Stomach (tissue), 9 donors: ENCODE measurements around the gene CLCA2. TPM values are rescaled to one million over a fixed set of nuclear protein-coding genes. Genes with fewer than 3 reads are reported as not detected.

ENCODE experiments used
- DNase-seq, 2 donors: peaks; one replicate each; pipeline versions ENCODE4 v3.0.0 to v3.0.0-alpha.2; 2013 to 2019
- H3K27ac ChIP-seq, 5 donors: fragments of 200-600 bp in 4 of 5; sonication (generic) in 4 of 5; one replicate each; pipeline ENCODE4 v1.5.1; 2013 to 2019; ENCODE audit warnings: mild to moderate bottlenecking in 1 of 5, moderate library complexity in 1 of 5
- H3K27me3 ChIP-seq, 3 donors: fragments of 200-600 bp; sonication (generic); one replicate each; pipeline ENCODE4 v1.5.1; 2017 to 2019; ENCODE audit warnings: mixed run types in 1 of 3
- H3K36me3 ChIP-seq, 4 donors: fragments of 200-600 bp; sonication (generic); 1 replicate in 3 of 4; 2 replicates in 1 of 4; pipeline ENCODE4 v1.5.1; 2016 to 2019
- H3K4me1 ChIP-seq, 4 donors: fragments of 200-600 bp; sonication (generic); one replicate each; pipeline ENCODE4 v1.5.1; 2016 to 2019
- H3K4me3 ChIP-seq, 4 donors: fragments of 200-600 bp; sonication (generic) in 3 of 4; one replicate each; pipeline ENCODE4 v1.5.1; 2016 to 2019; ENCODE audit warnings: mild to moderate bottlenecking in 1 of 4
- H3K9me3 ChIP-seq, 4 donors: fragments of 200-600 bp; sonication (generic); one replicate each; pipeline ENCODE4 v1.5.1; 2016 to 2019
- CTCF ChIP-seq, 7 experiments: fragments of 450-650 bp in 4 of 7; fragments of 200-600 bp in 3 of 7; sonication (generic) in 3 of 7; IDR thresholded peaks; one replicate each; pipeline ENCODE4 v1.5.1; 2016 to 2019; ENCODE audit warnings: antibody characterized with exemption in 7 of 7, control low read depth in 2 of 7, mild to moderate bottlenecking in 1 of 7
- EP300 ChIP-seq: sonication (generic); formaldehyde crosslinking; IDR thresholded peaks from one replicate; pipeline ENCODE4 v1.6.1; 2017; ENCODE audit warnings: antibody characterized with exemption
- POLR2A ChIP-seq, 4 donors: fragments of 450-650 bp; IDR thresholded peaks; one replicate each; pipeline ENCODE4 v1.6.1; 2016; ENCODE audit warnings: antibody characterized with exemption in 4 of 4, control low read depth in 2 of 4, mild to moderate bottlenecking in 1 of 4, moderate library complexity in 1 of 4
- POLR2AphosphoS5 ChIP-seq, 3 donors: sonication (generic); formaldehyde crosslinking; IDR thresholded peaks; one replicate each; pipeline ENCODE4 v1.6.1; 2016; ENCODE audit warnings: antibody characterized with exemption in 3 of 3
- WGBS, 5 donors: extraction: QIAGEN DNeasy Blood & Tissue Kit in 3 of 5; methylation state at CpG; one replicate each; pipeline versions ENCODE4 v1.1.5 to v1.1.7; 2013 to 2018; 5-methylcytosine and 5-hydroxymethylcytosine counted together
- intact Hi-C: fragments of 100-400 bp; cut with DNase I; formaldehyde crosslinking; loops from one replicate; pipeline ENCODE4 v1.15.1; 2023; ENCODE audit warnings: low total_unique reads
- polyA plus RNA-seq, 3 donors: library from polyadenylated mRNA; stranded (reverse); fragments of 200-250 nt; gene quantifications; one replicate each; pipeline ENCODE4 v1.2.3, GENCODE V29; 2013
- total RNA-seq, 5 donors: library from RNA; depleted of rRNA; stranded (reverse); fragments of >200 nt; gene quantifications; one replicate each; pipeline versions ENCODE4 v1.1.0 to v1.2.3, GENCODE V29; 2014 to 2016
- donor health status: healthy with polysubstance abuse.
- donor health status: Bipolar disorder and iron deficiency.
- donor health status: healthy.

Gene CLCA2
- total and polyA plus RNA-seq, 8 donors, result 4.1 to 34.8 TPM; not detected in 6

GRCh38 chr1:86378813-86379212 is 45.2 kb upstream of the CLCA2 start:
- no peak overlapping the region for H3K27ac ChIP-seq
- intact Hi-C loops, result loop anchor here (10.0 kb wide), 1 partner anchor 126 kb away; no protein-coding TSS in a partner anchor
- peaks cover 0 to 16% (median 8%) of the 10 kb centered on the region in 4 donors for H3K36me3 ChIP-seq
- 86 to 100% (median 93%) methylated on average over 1 of the region's 1 CpG for WGBS, 5 donors
- peaks cover 0 to 4% (median 0%) of the 10 kb centered on the region in 4 donors for H3K4me1 ChIP-seq
- H3K9me3 ChIP-seq, result peaks cover 0 to 8% (median 6%) of the 10 kb centered on the region in 4 donors
- H3K27me3 ChIP-seq, result no peaks in the 10 kb centered on the region
- DNase-seq, result no peak
- TF ChIP-seq POLR2AphosphoS5 (IDR thresholded peaks at IDR 0.05) (no peak), EP300 (no peak), CTCF (IDR thresholded peaks at IDR 0.05) (no peak), POLR2A (IDR thresholded peaks at IDR 0.05) (no peak)
- H3K4me3 ChIP-seq, result no peak overlapping the region

GRCh38 chr1:86380257-86380861 is 43.6 kb upstream of the CLCA2 start:
- H3K27me3 ChIP-seq, result no peaks in the 10 kb centered on the region
- H3K9me3 ChIP-seq, result peaks cover 0 to 8% (median 6%) of the 10 kb centered on the region in 4 donors
- TF ChIP-seq CTCF (IDR thresholded peaks at IDR 0.05) (peak in 5 of 7 experiments; percentile 49 to 85 (median 73)), POLR2AphosphoS5 (IDR thresholded peaks at IDR 0.05) (no peak)
- WGBS, 5 donors, result 3 to 7% (median 6%) methylated on average over 4 of the region's 4 CpGs
- intact Hi-C loops, result no loop called here
- peak in 1 of 2 donors; percentile 84 for DNase-seq
- H3K27ac ChIP-seq, result no peak overlapping the region
- peaks cover 0 to 14% (median 1%) of the 10 kb centered on the region in 4 donors for H3K36me3 ChIP-seq
- no peak overlapping the region for H3K4me3 ChIP-seq
- peaks cover 0 to 4% (median 0%) of the 10 kb centered on the region in 4 donors for H3K4me1 ChIP-seq

- Histone ChIP-seq H3K27me3 (no peaks in the 10 kb centered on the region), H3K27ac (no peak overlapping the region), H3K4me3 (no peak overlapping the region), H3K4me1 (peaks cover 0 to 4% (median 0%) of the 10 kb centered on the region in 4 donors), H3K36me3 (peaks cover 0 to 14% (median 0%) of the 10 kb centered on the region in 4 donors), H3K9me3 (peaks cover 0 to 8% (median 6%) of the 10 kb centered on the region in 4 donors)
- intact Hi-C loops, result no loop called here
- DNase-seq, result no peak
- no peak for TF ChIP-seq CTCF (IDR thresholded peaks at IDR 0.05)
- TF ChIP-seq POLR2A (IDR thresholded peaks at IDR 0.05), result no peak
- TF ChIP-seq POLR2AphosphoS5 (IDR thresholded peaks at IDR 0.05), result no peak
- no peak for TF ChIP-seq EP300
- 74 to 81% (median 79%) methylated on average over 4 of the region's 4 CpGs for WGBS, 5 donors
These were observed 42.7 kb upstream of the CLCA2 start for GRCh38 chr1:86381223-86381622.

- Histone ChIP-seq H3K4me3 (no peak overlapping the region), H3K4me1 (peaks cover 0 to 4% (median 0%) of the 10 kb centered on the region in 4 donors), H3K9me3 (no peaks in the 10 kb centered on the region), H3K36me3 (no peaks in the 10 kb centered on the region), H3K27me3 (no peaks in the 10 kb centered on the region), H3K27ac (no peak overlapping the region)
- intact Hi-C loops, result no loop called here
- TF ChIP-seq CTCF (IDR thresholded peaks at IDR 0.05), result no peak
- no peak for TF ChIP-seq EP300
- TF ChIP-seq POLR2A (IDR thresholded peaks at IDR 0.05), result no peak
- TF ChIP-seq POLR2AphosphoS5 (IDR thresholded peaks at IDR 0.05), result no peak
- no peak for DNase-seq
- 57 to 77% (median 69%) methylated on average over 1 of the region's 1 CpG for WGBS, 5 donors
These were observed 41.1 kb upstream of the CLCA2 start for GRCh38 chr1:86382878-86383277.
